ENCODE measurements around the gene DCUN1D3.
A peak's percentile ranks its signal among the peaks of the same experiment; 100 is the strongest.
"Not testable (repeated sequence)": the region's sequence is repeated elsewhere in the genome, so short reads cannot be mapped to it uniquely, and the experiment has no call there.

Gene DCUN1D3

GRCh38 chr16:20821682-20822081 lies 78.5 kb downstream of the DCUN1D3 start:
- DNase-seq: no peak

GRCh38 chr16:20818929-20819585 lies 81.1 kb downstream of the DCUN1D3 start:
- no peak for DNase-seq

GRCh38 chr16:20814784-20815183 lies 85.4 kb downstream of the DCUN1D3 start:
- no peak for DNase-seq

GRCh38 chr16:20812510-20812909 lies 87.6 kb downstream of the DCUN1D3 start:
- DNase-seq: no peak

- DNase-seq: no peak
Observed at GRCh38 chr16:20811889-20812439, 88.2 kb downstream of the DCUN1D3 start.

GRCh38 chr16:20807862-20808261 lies 92.3 kb downstream of the DCUN1D3 start:
- DNase-seq: no peak

- DNase-seq: peak; percentile 59
Observed at GRCh38 chr16:20806168-20807050, 93.7 kb downstream of the DCUN1D3 start, which contains the start of the genes ERI2 and REXO5. Gene ERI2 (minus strand): TSS chr16:20806472. CDS start chr16:20806430, 42 bp downstream. Gene REXO5 (plus strand): TSS chr16:20806527. CDS start chr16:20806954, 427 bp downstream.

GRCh38 chr16:20805684-20806167 lies 94.4 kb downstream of the DCUN1D3 start:
- not testable (repeated sequence) for DNase-seq

Measured in SIG-M5 (cell line).